Astrocyte (in vitro differentiated cells and primary cell): ENCODE results near the gene PAAF1.

Experiments
- EZH2 ChIP-seq: IDR thresholded peaks from 2 replicates; pipeline ENCODE4 v1.6.1; 2012; ENCODE audit warnings: mild to moderate bottlenecking, low read length, inconsistent platforms; ENCODE audit not compliant: insufficient read depth
- TF ChIP-seq, protein P1 (sequence below): IDR thresholded peaks from 2 replicates; pipeline ENCODE4 v1.5.1; 2011; ENCODE audit warnings: low read depth, mild to moderate bottlenecking, inconsistent platforms, low read length, moderate library complexity; ENCODE audit not compliant: insufficient read depth

- TF ChIP-seq, protein P1, sequence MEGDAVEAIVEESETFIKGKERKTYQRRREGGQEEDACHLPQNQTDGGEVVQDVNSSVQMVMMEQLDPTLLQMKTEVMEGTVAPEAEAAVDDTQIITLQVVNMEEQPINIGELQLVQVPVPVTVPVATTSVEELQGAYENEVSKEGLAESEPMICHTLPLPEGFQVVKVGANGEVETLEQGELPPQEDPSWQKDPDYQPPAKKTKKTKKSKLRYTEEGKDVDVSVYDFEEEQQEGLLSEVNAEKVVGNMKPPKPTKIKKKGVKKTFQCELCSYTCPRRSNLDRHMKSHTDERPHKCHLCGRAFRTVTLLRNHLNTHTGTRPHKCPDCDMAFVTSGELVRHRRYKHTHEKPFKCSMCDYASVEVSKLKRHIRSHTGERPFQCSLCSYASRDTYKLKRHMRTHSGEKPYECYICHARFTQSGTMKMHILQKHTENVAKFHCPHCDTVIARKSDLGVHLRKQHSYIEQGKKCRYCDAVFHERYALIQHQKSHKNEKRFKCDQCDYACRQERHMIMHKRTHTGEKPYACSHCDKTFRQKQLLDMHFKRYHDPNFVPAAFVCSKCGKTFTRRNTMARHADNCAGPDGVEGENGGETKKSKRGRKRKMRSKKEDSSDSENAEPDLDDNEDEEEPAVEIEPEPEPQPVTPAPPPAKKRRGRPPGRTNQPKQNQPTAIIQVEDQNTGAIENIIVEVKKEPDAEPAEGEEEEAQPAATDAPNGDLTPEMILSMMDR: no peak
- no peak for TF ChIP-seq EZH2
Observed at GRCh38 chr11:73878771-73879170, 2.0 kb downstream of the PAAF1 start.
